ENCODE measurements around the gene CDKN1B.

DNA sequence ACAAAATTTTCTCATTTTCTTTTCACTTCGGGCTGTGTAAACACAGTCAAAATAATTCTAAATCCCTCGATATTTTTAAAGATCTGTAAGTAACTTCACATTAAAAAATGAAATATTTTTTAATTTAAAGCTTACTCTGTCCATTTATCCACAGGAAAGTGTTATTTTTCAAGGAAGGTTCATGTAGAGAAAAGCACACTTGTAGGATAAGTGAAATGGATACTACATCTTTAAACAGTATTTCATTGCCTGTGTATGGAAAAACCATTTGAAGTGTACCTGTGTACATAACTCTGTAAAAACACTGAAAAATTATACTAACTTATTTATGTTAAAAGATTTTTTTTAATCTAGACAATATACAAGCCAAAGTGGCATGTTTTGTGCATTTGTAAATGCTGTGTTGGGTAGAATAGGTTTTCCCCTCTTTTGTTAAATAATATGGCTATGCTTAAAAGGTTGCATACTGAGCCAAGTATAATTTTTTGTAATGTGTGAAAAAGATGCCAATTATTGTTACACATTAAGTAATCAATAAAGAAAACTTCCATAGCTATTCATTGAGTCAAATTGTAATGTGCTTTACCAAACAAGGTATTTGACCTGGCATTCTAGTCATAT, 4.8 kb downstream of the CDKN1B start:
- no peak for TF ChIP-seq POLR2A (IDR thresholded peaks at IDR 0.05)
- TF ChIP-seq, protein P1, sequence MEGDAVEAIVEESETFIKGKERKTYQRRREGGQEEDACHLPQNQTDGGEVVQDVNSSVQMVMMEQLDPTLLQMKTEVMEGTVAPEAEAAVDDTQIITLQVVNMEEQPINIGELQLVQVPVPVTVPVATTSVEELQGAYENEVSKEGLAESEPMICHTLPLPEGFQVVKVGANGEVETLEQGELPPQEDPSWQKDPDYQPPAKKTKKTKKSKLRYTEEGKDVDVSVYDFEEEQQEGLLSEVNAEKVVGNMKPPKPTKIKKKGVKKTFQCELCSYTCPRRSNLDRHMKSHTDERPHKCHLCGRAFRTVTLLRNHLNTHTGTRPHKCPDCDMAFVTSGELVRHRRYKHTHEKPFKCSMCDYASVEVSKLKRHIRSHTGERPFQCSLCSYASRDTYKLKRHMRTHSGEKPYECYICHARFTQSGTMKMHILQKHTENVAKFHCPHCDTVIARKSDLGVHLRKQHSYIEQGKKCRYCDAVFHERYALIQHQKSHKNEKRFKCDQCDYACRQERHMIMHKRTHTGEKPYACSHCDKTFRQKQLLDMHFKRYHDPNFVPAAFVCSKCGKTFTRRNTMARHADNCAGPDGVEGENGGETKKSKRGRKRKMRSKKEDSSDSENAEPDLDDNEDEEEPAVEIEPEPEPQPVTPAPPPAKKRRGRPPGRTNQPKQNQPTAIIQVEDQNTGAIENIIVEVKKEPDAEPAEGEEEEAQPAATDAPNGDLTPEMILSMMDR (IDR thresholded peaks at IDR 0.05) = no peak
